GM18502 (cell line): ENCODE results near the gene FANCF.
A peak's percentile ranks its signal among the peaks of the same experiment; 100 is the strongest.
"Not testable (repeated sequence)": the region's sequence is repeated elsewhere in the genome, so short reads cannot be mapped to it uniquely, and the experiment has no call there.

ENCODE experiments used
- ATAC-seq: cut with Tn5 transposase; IDR thresholded peaks from one replicate; pipeline ENCODE4 v1.9.1; 2021; ENCODE audit warnings: mild to moderate bottlenecking; ENCODE audit not compliant: unreplicated experiment, poor library complexity

Gene FANCF

GRCh38 chr11:22625448-22626287 lies at the start of gene FANCF:
Gene FANCF, minus strand, starts transcription at chr11:22625823. Its CDS starts 13 bp downstream, at chr11:22625810.
- peak; percentile 96 for ATAC-seq

GRCh38 chr11:22674470-22675439 lies 49.1 kb upstream of the FANCF start:
- ATAC-seq, result no peak

- ATAC-seq, result no peak
Measured at GRCh38 chr11:22671751-22672150, 46.1 kb upstream of the FANCF start.

- ATAC-seq, result no peak
Measured at GRCh38 chr11:22670830-22671229, 45.2 kb upstream of the FANCF start.

GRCh38 chr11:22669368-22669767 lies 43.7 kb upstream of the FANCF start:
- no peak for ATAC-seq

- ATAC-seq, result no peak
Measured at GRCh38 chr11:22668005-22668796, 42.6 kb upstream of the FANCF start.

- ATAC-seq, result peak; percentile 73
Measured at GRCh38 chr11:22666688-22667439, 41.2 kb upstream of the FANCF start.

- peak; percentile 15 for ATAC-seq
Measured at GRCh38 chr11:22666325-22666687, 40.7 kb upstream of the FANCF start, which contains the start of gene GAS2. Gene GAS2, plus strand, starts transcription at chr11:22666611. Its CDS starts 8,259 bp downstream, at chr11:22674870.

- ATAC-seq, result no peak
Measured at GRCh38 chr11:22659783-22660182, 34.2 kb upstream of the FANCF start.

GRCh38 chr11:22657101-22657694 lies 31.6 kb upstream of the FANCF start:
- ATAC-seq, result peak; percentile 91

GRCh38 chr11:22656130-22656529 lies 30.5 kb upstream of the FANCF start:
- ATAC-seq, result no peak

GRCh38 chr11:22652346-22652745 lies 26.7 kb upstream of the FANCF start:
- ATAC-seq, result not testable (repeated sequence)

GRCh38 chr11:22641559-22641958 lies 15.9 kb upstream of the FANCF start:
- ATAC-seq, result no peak

GRCh38 chr11:22640862-22641261 lies 15.2 kb upstream of the FANCF start:
- ATAC-seq, result no peak

- no peak for ATAC-seq
Measured at GRCh38 chr11:22635689-22636088, 10.1 kb upstream of the FANCF start.

GRCh38 chr11:22634897-22635629 lies 9.4 kb upstream of the FANCF start:
- ATAC-seq, result no peak

GRCh38 chr11:22633354-22633902 lies 7.8 kb upstream of the FANCF start:
- ATAC-seq, result no peak

- no peak for ATAC-seq
Measured at GRCh38 chr11:22627421-22627820, 1.8 kb upstream of the FANCF start.
